Myocyte (in vitro differentiated cells): ENCODE results near the gene RBM45. TPM values are rescaled to one million over a fixed set of nuclear protein-coding genes. Genes with fewer than 3 reads are reported as not detected.
A peak's percentile ranks its signal among the peaks of the same experiment; 100 is the strongest.
"Not testable (repeated sequence)": the region's sequence is repeated elsewhere in the genome, so short reads cannot be mapped to it uniquely, and the experiment has no call there.

ENCODE experiments used
- DNase-seq: peaks from one replicate; pipeline ENCODE4 v3.0.0-alpha.2; 2012; ENCODE audit warnings: low read depth
- total RNA-seq: library from RNA; depleted of rRNA; stranded (reverse); fragments of >200 nt; gene quantifications from 2 replicates; pipeline ENCODE4 v1.2.3, GENCODE V29; 2014

RBM45 gene
- total RNA-seq, 1 donor from 2014 or later, result 12.7 TPM

GRCh38 chr2:178105566-178105965 is 6.7 kb upstream of the RBM45 start:
- no peak for DNase-seq

DNA sequence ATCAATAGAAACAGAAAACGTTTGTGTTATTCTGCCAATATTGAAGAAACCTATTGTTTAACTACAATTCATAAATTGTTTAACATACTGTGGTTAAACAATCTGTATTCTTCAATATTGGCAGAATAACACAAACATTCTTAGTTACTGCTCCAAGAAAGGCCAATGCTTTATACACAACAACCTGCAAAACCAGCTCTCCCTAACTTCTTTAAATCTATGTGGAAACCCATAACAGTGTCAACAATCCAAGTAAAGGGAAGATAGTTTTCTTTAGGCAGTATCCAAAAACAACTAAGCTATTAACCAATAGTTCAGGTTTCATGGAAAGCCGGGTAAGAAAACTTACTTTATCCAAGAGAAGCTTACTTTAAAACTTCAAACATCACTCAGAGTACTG is 6.2 kb upstream of the RBM45 start:
- DNase-seq, result no peak

- no peak for DNase-seq
Observed at GRCh38 chr2:178108176-178108575, 4.1 kb upstream of the RBM45 start.

GRCh38 chr2:178109813-178110212 is 2.4 kb upstream of the RBM45 start:
- peak; percentile 57 for DNase-seq

GRCh38 chr2:178110681-178111080 is 1.6 kb upstream of the RBM45 start:
- DNase-seq, result no peak

DNA sequence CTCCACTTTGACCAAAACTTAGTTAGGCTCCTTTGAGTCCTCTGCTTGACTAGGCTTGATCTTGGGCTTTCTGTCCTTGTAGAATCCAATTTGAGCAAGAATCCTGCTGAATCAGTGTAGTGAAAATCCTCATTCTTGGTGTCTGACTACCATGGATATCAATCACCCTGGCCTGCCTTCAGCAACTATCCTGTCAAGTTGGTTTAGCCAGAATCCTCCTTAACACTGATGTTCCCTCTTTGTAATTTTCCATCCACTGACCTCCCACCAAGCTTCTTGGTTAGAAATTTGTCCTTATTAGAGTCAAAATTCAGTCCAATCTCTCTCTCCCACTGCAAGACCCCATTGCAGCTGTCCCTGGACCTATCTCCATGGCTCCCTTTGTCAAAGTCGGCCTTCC is 494 bp upstream of the RBM45 start:
- DNase-seq, result no peak

DNA sequence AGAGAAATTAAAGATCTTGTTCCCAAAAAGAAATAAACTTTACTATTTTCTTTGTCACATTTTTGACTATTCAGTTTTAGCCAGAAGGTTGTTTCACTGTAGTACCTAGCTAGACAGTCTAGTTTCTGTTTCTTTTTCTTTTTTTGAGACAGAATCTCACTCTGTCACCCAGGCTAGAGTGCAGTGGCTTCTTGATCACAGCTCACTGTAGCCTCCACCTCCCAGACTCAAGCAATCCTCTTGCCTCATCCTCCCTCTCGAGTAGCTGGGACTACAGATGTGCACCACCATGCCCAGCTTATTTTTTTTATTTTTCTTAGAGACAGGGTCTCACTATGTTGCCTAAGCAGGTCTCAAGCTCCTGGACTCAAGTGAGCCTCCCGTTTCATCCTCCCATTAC is 2.2 kb downstream of the RBM45 start:
- no peak for DNase-seq

GRCh38 chr2:178115271-178115670 is 3.0 kb downstream of the RBM45 start:
- DNase-seq, result no peak

DNA sequence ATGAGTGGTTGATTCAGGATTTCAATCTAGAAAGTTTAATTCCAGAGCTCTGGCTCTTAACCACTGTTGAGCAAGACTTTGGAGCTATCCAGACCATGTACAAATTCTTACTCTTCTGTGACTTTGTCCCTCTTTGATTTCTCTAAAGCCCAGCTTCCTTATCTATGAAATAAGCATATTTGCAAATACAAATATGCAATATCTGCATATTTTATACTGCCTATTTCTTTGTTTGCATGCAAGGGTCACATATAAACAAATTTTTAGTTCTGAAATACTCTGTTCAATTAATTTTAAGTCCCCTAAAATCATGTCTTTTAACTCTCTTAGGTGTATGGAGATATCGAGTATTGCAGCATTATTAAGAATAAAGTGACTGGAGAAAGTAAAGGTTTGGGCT is 5.5 kb downstream of the RBM45 start:
- DNase-seq, result no peak

DNA sequence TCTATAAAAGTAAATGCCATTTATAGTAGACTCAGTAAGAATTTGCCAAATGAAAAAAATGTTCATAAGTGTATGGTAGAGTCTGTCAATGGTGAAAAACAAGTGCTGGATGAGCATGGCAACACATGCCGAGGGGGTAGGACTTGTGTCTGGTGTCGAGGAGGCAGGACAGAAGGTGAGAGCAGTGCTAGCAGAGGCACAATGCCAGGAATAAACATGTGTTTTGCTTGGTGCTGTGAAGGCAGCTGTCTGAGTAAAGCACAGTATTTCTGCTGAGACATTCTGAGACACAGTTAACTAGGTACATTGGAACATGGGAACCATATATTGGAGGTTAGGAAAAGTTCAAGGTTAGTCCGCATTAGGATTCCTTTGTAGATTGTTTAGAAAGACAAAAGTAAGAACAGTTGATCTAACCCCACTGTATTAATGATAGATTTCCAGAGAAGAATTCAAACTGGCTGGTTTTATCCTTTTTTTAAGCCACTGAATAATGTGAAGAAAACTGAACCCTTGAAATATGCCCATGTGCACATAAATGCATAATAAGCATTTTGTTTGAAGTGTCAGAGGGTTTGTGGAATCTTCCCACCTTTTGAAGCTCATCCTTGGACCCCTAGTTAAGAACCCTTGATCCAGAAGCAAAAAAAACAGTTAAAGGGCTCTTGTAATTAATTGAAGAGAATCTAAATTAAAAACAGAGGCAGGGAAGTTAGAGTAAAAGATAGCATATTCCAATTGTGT is 7.1 kb downstream of the RBM45 start:
- peak; percentile 66 for DNase-seq

DNA sequence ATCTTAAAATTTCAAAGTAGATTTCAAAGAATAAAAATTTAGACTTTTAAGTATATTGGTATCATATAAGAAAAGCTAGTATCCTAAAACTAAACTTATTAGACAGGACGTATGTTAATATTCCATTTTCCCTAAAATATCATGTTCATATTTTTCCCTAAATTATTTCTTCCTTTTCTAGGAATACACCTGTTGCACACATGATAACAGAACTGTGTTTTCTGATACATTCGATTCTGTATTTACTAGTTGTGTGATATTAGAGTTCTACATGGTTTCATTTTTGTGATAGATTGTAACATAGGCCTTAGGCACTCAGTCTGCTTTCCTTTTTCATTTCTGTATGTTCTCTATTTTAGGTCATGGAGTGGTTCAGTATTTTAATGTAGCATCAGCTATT is 10.9 kb downstream of the RBM45 start:
- no peak for DNase-seq

DNA sequence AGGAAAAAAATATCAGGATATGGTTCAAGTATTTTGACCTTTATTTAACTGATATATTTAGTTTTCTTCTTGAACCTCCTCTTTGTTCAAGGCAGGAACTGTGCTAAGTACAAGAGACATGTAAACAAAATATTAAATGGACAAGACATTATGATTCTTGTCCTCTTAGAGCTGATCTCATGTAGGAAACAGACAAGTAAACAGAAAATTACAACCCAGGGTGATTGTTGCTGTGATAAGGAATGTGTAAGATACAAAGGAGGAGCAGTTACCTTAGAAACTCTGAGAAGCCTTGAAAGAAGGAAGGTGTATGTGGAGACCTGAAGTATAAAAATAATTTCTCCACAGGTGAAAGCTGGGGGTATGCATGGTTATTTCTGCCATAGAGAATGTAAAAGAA is 12.9 kb downstream of the RBM45 start:
- DNase-seq, result no peak

GRCh38 chr2:178125862-178126261 is 13.6 kb downstream of the RBM45 start:
- DNase-seq, result no peak

DNA sequence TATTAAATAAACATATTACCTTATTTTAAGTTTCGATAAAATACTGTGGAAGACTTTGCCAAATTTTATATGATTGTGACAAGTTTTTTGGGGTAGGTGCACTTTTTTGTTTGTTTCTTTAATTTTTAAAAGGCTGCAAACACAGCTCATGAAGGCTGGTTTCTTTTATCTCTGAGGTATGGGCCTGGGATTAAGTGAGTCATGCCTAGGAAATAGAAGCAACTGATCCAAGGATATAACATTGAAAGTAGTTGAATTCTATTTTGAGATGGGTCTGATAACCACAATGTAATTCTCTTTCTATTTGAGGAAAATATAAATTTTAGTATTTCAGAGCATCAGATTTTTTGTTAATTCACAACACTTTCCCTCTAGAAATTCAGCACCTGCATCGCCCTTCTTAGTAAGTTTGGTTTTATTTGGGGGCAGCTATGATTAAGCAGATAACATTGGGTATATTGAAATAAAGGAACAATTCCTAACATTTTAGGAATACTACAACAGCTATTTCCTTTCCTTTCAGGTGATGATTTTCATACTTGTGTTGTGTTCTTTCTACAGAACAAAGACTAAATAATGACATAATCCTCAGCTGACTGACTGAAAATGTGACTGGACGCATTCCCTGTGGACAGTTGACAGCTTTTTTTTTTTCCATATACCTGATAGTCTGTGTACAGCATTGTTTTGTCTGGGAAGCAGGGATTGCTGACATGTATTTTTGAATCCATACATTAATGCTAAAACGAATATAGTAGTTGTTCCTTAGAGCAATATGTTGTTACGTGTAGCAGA is 16.8 kb downstream of the RBM45 start:
- peak; percentile 35 for DNase-seq

- DNase-seq, result no peak
Observed at GRCh38 chr2:178136321-178137025, 24.2 kb downstream of the RBM45 start.

DNA sequence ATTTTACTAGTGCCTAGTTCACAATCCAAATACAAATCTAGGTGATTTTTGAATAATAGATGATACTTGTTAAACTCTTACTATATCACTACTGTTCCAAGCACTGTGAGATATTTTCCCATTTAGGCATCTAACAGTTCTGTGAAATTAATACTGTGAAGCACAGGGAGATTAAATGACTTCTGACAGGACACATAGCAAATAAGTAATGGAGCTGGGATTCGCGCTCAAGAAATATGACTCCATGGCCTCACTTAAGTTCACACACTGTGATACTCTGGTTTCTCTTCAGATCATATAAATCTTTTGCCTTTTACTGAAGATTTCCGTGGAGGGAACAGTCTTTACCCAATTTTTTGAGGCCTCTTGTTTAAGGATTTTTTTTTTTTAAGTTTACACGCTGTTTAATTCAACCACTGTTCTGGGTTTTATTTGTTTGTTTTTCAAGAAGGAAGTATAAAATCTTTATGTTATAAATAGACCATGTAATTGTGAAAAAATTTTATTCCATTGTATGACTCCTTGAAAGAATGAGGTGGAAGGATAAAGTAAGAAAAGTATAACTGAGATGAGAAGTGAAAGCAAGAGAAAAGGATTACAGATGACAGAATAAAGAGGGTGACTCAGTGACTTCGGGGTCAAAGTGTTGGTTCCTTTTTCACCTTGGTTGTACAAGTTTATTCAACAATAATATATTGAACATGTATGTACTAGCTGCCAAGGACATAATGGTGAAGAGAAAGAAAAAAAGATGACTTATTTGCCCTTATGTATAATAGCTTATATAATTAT is 30.2 kb downstream of the RBM45 start:
- DNase-seq, result peak; percentile 27

- DNase-seq, result no peak
Observed at GRCh38 chr2:178143481-178143880, 31.2 kb downstream of the RBM45 start.

DNA sequence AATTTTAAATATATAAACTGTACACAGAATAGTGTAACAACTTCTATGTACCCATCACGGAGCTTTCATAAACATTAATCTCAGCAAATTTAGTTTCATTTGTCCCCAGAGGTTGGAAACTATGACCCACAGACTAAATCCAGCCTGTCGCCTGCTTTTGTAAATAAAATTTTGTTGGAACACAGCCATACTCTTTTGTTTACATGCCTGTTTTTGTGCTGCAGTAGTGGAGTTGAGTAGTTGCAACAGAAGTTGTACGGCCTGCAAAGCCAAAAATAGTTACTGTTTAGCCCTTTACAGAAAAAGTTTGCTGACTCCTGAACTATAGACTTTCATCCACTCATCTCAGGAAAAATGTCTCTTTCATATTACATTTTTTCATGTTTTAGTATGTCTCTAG is 39.8 kb downstream of the RBM45 start:
- peak; percentile 43 for DNase-seq

DNA sequence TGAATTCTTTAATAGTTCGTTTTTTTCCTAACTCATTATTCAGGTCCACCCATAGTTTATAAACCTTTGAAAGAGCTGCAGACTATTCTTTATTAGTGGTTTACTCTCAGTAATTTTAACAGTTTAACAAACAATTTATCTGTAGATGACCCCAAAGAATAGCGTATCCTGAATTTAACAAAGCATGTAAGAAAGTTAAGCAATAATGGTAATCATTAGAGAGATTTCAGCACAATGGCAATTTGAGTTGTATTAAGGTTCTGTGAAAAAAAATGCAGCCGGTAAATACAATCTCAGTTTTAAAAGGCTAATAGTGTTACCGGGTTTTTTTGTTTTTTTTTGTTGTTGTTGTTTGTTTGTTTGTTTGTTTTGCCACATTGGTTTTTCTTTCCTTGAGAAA is 40.3 kb downstream of the RBM45 start:
- no peak for DNase-seq

GRCh38 chr2:178152977-178153376 is 40.7 kb downstream of the RBM45 start:
- no peak for DNase-seq

DNA sequence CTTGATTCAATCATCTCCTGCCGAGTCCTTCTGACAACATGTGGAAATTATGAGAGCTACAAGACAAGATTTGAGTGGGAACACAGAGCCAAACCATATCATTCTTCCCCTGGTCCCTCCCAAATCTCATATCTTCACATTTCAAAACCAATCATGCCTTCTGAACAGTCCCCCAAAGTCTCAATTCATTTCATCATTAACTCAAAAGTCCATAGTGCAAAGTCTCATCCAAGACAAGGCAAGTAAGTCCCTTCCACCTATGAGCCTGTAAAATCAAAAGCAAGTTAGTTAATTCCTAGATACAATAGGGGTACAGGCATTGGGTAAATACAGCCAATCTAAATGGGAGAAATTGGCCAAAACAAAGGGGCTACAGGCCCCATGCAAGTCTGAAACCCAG is 41.6 kb downstream of the RBM45 start:
- DNase-seq, result not testable (repeated sequence)
